Body of pancreas (tissue), 4 donors: Measurements from ENCODE around the gene AGBL4.

Source experiments
- CTCF ChIP-seq, 7 experiments: fragments of 450-650 bp in 4 of 7; fragments of 200-600 bp in 3 of 7; sonication (generic) in 3 of 7; IDR thresholded peaks; one replicate each; pipeline ENCODE4 v1.5.1; 2016 to 2019; ENCODE audit warnings: antibody characterized with exemption in 7 of 7
- POLR2A ChIP-seq, 3 donors: fragments of 450-650 bp; IDR thresholded peaks; one replicate each; pipeline ENCODE4 v1.6.1; 2016; ENCODE audit warnings: antibody characterized with exemption in 3 of 3, mild to moderate bottlenecking in 2 of 3

- TF ChIP-seq POLR2A (IDR thresholded peaks at IDR 0.05) (no peak), CTCF (IDR thresholded peaks at IDR 0.05) (no peak)
These were observed 1357.9 kb downstream of the AGBL4 start for GRCh38 chr1:48665708-48666407.
